HepG2 (cell line): ENCODE results near the gene EZH1.

Experiments
- MYC ChIP-seq: sonication (generic); formaldehyde crosslinking; IDR thresholded peaks from 2 replicates; pipeline ENCODE4 v1.9.0; 2021; ENCODE audit warnings: missing genetic modification reagents, borderline replicate concordance
- RAD51 ChIP-seq: fragments of 450-650 bp; IDR thresholded peaks from 2 replicates; pipeline ENCODE4 v1.6.1; 2016; ENCODE audit warnings: borderline replicate concordance
- ZBTB1 ChIP-seq: sonication (generic); formaldehyde crosslinking; IDR thresholded peaks from 2 replicates; pipeline ENCODE4 v1.4.0; 2020; ENCODE audit warnings: missing genetic modification reagents, borderline replicate concordance

GRCh38 chr17:42784409-42784808 is 39.6 kb upstream of the EZH1 start:
- TF ChIP-seq ZBTB1 (CRISPR knock-in tag) = no peak
- TF ChIP-seq RAD51 = no peak
- TF ChIP-seq MYC = no peak
